SK-N-SH treated with all-trans-retinoic acid at 6 μM for 48 hours (cell line): ENCODE data around the gene HDAC4.

Experiments
- ATAC-seq: fragments of 200-7000 bp; cut with Tn5 transposase; 3 replicates; pipeline ENCODE4 v1.9.1; 2020; ENCODE audit warnings: mild to moderate bottlenecking, moderate library complexity
- ESRRG ChIP-seq: fragments of 250-450 bp; sonication (Bioruptor Pico); IDR thresholded peaks from 2 replicates; pipeline ENCODE4 v1.6.1; 2021; ENCODE audit warnings: mild to moderate bottlenecking
- GLIS3 ChIP-seq: fragments of 250-450 bp; sonication (Bioruptor Pico); IDR thresholded peaks from 2 replicates; pipeline ENCODE4 v1.5.0; 2020; ENCODE audit warnings: mild to moderate bottlenecking, moderate library complexity
- ISL1 ChIP-seq: fragments of 250-450 bp; sonication (Bioruptor Pico); IDR thresholded peaks from 2 replicates; pipeline ENCODE4 v2.1.2; 2022; ENCODE audit warnings: mild to moderate bottlenecking, moderate library complexity
- POU6F1 ChIP-seq: fragments of 250-450 bp; sonication (Bioruptor Pico); IDR thresholded peaks from 2 replicates; pipeline ENCODE4 v1.8.0; 2021; ENCODE audit warnings: low read depth, mild to moderate bottlenecking, moderate library complexity, borderline replicate concordance
- PPARA ChIP-seq: fragments of 250-450 bp; sonication (Bioruptor Pico); IDR thresholded peaks from 2 replicates; pipeline ENCODE4 v1.5.0; 2020; ENCODE audit warnings: mild to moderate bottlenecking, borderline replicate concordance
- RARB ChIP-seq: fragments of 250-450 bp; sonication (Bioruptor Pico); IDR thresholded peaks from 2 replicates; pipeline ENCODE4 v1.8.0; 2021; ENCODE audit warnings: mild to moderate bottlenecking, moderate library complexity
- SNAI2 ChIP-seq: fragments of 250-450 bp; sonication (Bioruptor Pico); IDR thresholded peaks from 2 replicates; pipeline ENCODE4 v1.5.0; 2020; ENCODE audit warnings: mild to moderate bottlenecking, moderate library complexity
- TOX ChIP-seq: fragments of 250-450 bp; sonication (Bioruptor Pico); IDR thresholded peaks from 2 replicates; pipeline ENCODE4 v1.8.0; 2021; ENCODE audit warnings: mild to moderate bottlenecking, moderate library complexity, borderline replicate concordance
- ZC3H10 ChIP-seq: fragments of 250-450 bp; sonication (Bioruptor Pico); IDR thresholded peaks from 2 replicates; pipeline ENCODE4 v1.5.1; 2021; ENCODE audit warnings: mild to moderate bottlenecking, moderate library complexity
- ZFP30 ChIP-seq: fragments of 450-650 bp; formaldehyde crosslinking; IDR thresholded peaks from 2 replicates; pipeline ENCODE4 v1.5.0; 2022; ENCODE audit warnings: mild to moderate bottlenecking, moderate library complexity
- ZNF565 ChIP-seq: fragments of 450-650 bp; formaldehyde crosslinking; conservative IDR thresholded peaks from 2 replicates; pipeline ENCODE4 v1.5.0; 2020; ENCODE audit warnings: low read depth, mild to moderate bottlenecking, moderate library complexity
- ZNF70 ChIP-seq: fragments of 450-650 bp; formaldehyde crosslinking; IDR thresholded peaks from 2 replicates; pipeline ENCODE4 v1.5.0; 2020; ENCODE audit warnings: mild to moderate bottlenecking, moderate library complexity
- ZNF8 ChIP-seq: fragments of 450-650 bp; formaldehyde crosslinking; IDR thresholded peaks from 2 replicates; pipeline ENCODE4 v1.5.0; 2020; ENCODE audit warnings: mild to moderate bottlenecking, moderate library complexity
- TF ChIP-seq, protein P1 (sequence below): fragments of 250-450 bp; sonication (Bioruptor Pico); IDR thresholded peaks from 2 replicates; pipeline ENCODE4 v1.5.0; 2020; ENCODE audit warnings: mild to moderate bottlenecking, moderate library complexity
- TF ChIP-seq, protein P2 (sequence below): fragments of 250-450 bp; sonication (Bioruptor Pico); IDR thresholded peaks from 2 replicates; pipeline ENCODE4 v1.5.1; 2020; ENCODE audit warnings: low read depth, mild to moderate bottlenecking, moderate library complexity
- TF ChIP-seq, protein P3 (sequence below): fragments of 250-450 bp; sonication (Bioruptor Pico); IDR thresholded peaks from 2 replicates; pipeline ENCODE4 v1.5.1; 2021; ENCODE audit warnings: mild to moderate bottlenecking, moderate library complexity

HDAC4 gene

GRCh38 chr2:239297142-239298004 lies 103.4 kb downstream of the HDAC4 start:
- no peak for ATAC-seq
- TF ChIP-seq ZFP30 (CRISPR knock-in tag) (no peak), ZNF70 (CRISPR knock-in tag) (no peak), PPARA (CRISPR knock-in tag) (no peak), RARB (CRISPR knock-in tag) (no peak), POU6F1 (CRISPR knock-in tag) (no peak), TOX (no peak), ISL1 (CRISPR knock-in tag) (no peak), ZNF565 (no peak), ZNF8 (no peak), GLIS3 (CRISPR knock-in tag) (no peak), ZC3H10 (CRISPR knock-in tag) (no peak)
- TF ChIP-seq, protein P1, sequence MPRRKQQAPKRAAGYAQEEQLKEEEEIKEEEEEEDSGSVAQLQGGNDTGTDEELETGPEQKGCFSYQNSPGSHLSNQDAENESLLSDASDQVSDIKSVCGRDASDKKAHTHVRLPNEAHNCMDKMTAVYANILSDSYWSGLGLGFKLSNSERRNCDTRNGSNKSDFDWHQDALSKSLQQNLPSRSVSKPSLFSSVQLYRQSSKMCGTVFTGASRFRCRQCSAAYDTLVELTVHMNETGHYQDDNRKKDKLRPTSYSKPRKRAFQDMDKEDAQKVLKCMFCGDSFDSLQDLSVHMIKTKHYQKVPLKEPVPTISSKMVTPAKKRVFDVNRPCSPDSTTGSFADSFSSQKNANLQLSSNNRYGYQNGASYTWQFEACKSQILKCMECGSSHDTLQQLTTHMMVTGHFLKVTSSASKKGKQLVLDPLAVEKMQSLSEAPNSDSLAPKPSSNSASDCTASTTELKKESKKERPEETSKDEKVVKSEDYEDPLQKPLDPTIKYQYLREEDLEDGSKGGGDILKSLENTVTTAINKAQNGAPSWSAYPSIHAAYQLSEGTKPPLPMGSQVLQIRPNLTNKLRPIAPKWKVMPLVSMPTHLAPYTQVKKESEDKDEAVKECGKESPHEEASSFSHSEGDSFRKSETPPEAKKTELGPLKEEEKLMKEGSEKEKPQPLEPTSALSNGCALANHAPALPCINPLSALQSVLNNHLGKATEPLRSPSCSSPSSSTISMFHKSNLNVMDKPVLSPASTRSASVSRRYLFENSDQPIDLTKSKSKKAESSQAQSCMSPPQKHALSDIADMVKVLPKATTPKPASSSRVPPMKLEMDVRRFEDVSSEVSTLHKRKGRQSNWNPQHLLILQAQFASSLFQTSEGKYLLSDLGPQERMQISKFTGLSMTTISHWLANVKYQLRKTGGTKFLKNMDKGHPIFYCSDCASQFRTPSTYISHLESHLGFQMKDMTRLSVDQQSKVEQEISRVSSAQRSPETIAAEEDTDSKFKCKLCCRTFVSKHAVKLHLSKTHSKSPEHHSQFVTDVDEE: no peak
- TF ChIP-seq, protein P2, sequence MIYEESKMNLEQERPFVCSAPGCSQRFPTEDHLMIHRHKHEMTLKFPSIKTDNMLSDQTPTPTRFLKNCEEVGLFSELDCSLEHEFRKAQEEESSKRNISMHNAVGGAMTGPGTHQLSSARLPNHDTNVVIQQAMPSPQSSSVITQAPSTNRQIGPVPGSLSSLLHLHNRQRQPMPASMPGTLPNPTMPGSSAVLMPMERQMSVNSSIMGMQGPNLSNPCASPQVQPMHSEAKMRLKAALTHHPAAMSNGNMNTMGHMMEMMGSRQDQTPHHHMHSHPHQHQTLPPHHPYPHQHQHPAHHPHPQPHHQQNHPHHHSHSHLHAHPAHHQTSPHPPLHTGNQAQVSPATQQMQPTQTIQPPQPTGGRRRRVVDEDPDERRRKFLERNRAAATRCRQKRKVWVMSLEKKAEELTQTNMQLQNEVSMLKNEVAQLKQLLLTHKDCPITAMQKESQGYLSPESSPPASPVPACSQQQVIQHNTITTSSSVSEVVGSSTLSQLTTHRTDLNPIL (CRISPR knock-in tag): no peak
- TF ChIP-seq, protein P3, sequence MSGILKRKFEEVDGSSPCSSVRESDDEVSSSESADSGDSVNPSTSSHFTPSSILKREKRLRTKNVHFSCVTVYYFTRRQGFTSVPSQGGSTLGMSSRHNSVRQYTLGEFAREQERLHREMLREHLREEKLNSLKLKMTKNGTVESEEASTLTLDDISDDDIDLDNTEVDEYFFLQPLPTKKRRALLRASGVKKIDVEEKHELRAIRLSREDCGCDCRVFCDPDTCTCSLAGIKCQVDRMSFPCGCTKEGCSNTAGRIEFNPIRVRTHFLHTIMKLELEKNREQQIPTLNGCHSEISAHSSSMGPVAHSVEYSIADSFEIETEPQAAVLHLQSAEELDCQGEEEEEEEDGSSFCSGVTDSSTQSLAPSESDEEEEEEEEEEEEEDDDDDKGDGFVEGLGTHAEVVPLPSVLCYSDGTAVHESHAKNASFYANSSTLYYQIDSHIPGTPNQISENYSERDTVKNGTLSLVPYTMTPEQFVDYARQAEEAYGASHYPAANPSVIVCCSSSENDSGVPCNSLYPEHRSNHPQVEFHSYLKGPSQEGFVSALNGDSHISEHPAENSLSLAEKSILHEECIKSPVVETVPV (CRISPR knock-in tag): no peak

- ATAC-seq: no peak
- TF ChIP-seq ZNF565 (no peak), ESRRG (CRISPR knock-in tag) (no peak), SNAI2 (CRISPR knock-in tag) (no peak), POU6F1 (CRISPR knock-in tag) (no peak)
- TF ChIP-seq, protein P1: no peak
- TF ChIP-seq, all 23 proteins: peak for 0
Measured at GRCh38 chr2:239296020-239296932, 104.5 kb downstream of the HDAC4 start.
